ENCODE results near the gene UCP2.

DNA sequence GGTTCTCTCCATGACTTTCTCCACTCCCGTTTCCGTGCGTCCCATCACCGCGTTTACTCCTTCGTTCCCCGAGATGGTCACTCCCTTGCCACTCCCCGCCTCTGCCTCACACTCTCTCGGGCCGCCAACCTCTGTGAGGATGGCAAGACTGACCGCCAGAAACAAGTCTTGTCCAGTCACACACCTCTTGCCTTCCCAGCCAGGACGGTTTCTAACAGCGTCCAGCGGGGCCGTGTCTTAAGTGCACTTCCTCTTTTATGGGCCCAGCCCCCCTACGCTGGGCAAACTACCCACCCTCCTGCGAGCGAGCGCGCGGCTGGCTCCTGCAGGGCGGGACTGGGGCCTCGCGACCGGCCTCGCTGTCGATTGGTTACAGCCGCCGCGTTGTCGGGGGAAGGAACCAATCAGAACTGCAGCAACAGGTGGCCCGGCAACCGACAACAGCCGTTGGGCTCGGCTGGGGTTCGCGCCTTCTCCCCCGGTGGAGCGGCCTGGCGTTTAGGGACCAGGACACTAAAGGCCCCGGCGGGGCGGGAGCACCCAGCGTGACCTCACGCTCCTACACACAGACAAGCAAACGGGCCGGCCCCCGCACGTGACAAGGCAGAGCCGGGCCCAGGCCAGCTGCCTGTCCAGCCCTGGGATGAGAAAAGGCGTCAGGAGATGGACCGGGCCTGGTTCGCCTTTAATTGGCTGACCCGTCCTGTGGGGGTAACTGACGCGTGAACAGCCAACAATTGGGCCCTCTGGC, 522 bp upstream of the UCP2 start:
- no peak for TF ChIP-seq RAD21 (CRISPR knock-in tag; conservative IDR thresholded peaks at IDR 0.05 in 1 of 2, IDR thresholded peaks at IDR 0.05 in 1 of 2)
- TF ChIP-seq FOSL1 (tag; conservative IDR thresholded peaks at IDR 0.05), result peak; percentile 67
- TF ChIP-seq HDAC6 (IDR thresholded peaks at IDR 0.05; ENCODE audit: low read depth, low read length), result no peak
- TF ChIP-seq JUND (IDR thresholded peaks at IDR 0.05; ENCODE audit: borderline replicate concordance, low read depth, low read length), result peak; percentile 64
- no peak; the same call in 2 of the 3 replicates for TF ChIP-seq JUND (tag; IDR thresholded peaks at IDR 0.05; ENCODE audit: borderline replicate concordance, low read depth, low read length)
- no peak for TF ChIP-seq CEBPB (tag; IDR thresholded peaks at IDR 0.05)
- TF ChIP-seq RNF2 (IDR thresholded peaks at IDR 0.05), result peak; percentile 55
- peak in 1 of 2 experiments; percentile 80; a peak in 2 of 4 replicates for TF ChIP-seq KDM4B (IDR thresholded peaks at IDR 0.05; ENCODE audit: borderline replicate concordance in 2 of 2, low read depth in 1 of 2)
- TF ChIP-seq, protein P1, sequence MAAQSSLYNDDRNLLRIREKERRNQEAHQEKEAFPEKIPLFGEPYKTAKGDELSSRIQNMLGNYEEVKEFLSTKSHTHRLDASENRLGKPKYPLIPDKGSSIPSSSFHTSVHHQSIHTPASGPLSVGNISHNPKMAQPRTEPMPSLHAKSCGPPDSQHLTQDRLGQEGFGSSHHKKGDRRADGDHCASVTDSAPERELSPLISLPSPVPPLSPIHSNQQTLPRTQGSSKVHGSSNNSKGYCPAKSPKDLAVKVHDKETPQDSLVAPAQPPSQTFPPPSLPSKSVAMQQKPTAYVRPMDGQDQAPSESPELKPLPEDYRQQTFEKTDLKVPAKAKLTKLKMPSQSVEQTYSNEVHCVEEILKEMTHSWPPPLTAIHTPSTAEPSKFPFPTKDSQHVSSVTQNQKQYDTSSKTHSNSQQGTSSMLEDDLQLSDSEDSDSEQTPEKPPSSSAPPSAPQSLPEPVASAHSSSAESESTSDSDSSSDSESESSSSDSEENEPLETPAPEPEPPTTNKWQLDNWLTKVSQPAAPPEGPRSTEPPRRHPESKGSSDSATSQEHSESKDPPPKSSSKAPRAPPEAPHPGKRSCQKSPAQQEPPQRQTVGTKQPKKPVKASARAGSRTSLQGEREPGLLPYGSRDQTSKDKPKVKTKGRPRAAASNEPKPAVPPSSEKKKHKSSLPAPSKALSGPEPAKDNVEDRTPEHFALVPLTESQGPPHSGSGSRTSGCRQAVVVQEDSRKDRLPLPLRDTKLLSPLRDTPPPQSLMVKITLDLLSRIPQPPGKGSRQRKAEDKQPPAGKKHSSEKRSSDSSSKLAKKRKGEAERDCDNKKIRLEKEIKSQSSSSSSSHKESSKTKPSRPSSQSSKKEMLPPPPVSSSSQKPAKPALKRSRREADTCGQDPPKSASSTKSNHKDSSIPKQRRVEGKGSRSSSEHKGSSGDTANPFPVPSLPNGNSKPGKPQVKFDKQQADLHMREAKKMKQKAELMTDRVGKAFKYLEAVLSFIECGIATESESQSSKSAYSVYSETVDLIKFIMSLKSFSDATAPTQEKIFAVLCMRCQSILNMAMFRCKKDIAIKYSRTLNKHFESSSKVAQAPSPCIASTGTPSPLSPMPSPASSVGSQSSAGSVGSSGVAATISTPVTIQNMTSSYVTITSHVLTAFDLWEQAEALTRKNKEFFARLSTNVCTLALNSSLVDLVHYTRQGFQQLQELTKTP (IDR thresholded peaks at IDR 0.05; ENCODE audit: low read depth in 1 of 2, partially characterized antibody in 2 of 2), result peak in 1 of 2 experiments; percentile 76
- TF ChIP-seq, protein P2, sequence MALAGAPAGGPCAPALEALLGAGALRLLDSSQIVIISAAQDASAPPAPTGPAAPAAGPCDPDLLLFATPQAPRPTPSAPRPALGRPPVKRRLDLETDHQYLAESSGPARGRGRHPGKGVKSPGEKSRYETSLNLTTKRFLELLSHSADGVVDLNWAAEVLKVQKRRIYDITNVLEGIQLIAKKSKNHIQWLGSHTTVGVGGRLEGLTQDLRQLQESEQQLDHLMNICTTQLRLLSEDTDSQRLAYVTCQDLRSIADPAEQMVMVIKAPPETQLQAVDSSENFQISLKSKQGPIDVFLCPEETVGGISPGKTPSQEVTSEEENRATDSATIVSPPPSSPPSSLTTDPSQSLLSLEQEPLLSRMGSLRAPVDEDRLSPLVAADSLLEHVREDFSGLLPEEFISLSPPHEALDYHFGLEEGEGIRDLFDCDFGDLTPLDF (CRISPR knock-in tag; IDR thresholded peaks at IDR 0.05), result peak; percentile 98

Measured in K562 (cell line).